Neural cell (in vitro differentiated cells): ENCODE data around the gene ZNF841. TPM values are rescaled to one million over a fixed set of nuclear protein-coding genes. Genes with fewer than 3 reads are reported as not detected.

Experiments used
- H2AFZ ChIP-seq: fragments of 200-600, 300-800 bp; sonication (generic), shearing (Covaris generic); 2 replicates; pipeline ENCODE4 v1.6.0; 2014; ENCODE audit warnings: low read depth, mild to moderate bottlenecking, antibody characterized with exemption, low read length, moderate library complexity
- H3F3A ChIP-seq: fragments of 200-600 bp; shearing (Covaris generic); 2 replicates; pipeline ENCODE4 v1.6.1; 2016; ENCODE audit warnings: mild to moderate bottlenecking, moderate library complexity, mixed read lengths, antibody characterized with exemption, low read length; ENCODE audit not compliant: insufficient read depth, poor library complexity, severe bottlenecking
- H3K27ac ChIP-seq: fragments of 200-600, 300-800 bp; sonication (generic), shearing (Covaris generic); 2 replicates; pipeline ENCODE4 v1.5.1; 2014; ENCODE audit warnings: mild to moderate bottlenecking, low read length, moderate library complexity
- H3K27me3 ChIP-seq: fragments of 300-800, 200-600 bp; sonication (generic), shearing (Covaris generic); 2 replicates; pipeline ENCODE4 v1.6.0; 2014; ENCODE audit warnings: mild to moderate bottlenecking, low read depth, low read length, moderate library complexity; ENCODE audit not compliant: insufficient read depth
- H3K36me3 ChIP-seq: fragments of 300-800, 200-600 bp; sonication (generic), shearing (Covaris generic); 2 replicates; pipeline ENCODE4 v1.5.1; 2014; ENCODE audit warnings: mild to moderate bottlenecking, antibody characterized with exemption, low read length, moderate library complexity; ENCODE audit not compliant: insufficient read depth
- H3K4me2 ChIP-seq: fragments of 300-800, 200-600 bp; sonication (generic), shearing (Covaris generic); 2 replicates; pipeline ENCODE4 v1.6.0; 2014; ENCODE audit warnings: mild to moderate bottlenecking, low read length
- H3K4me3 ChIP-seq: fragments of 300-800, 200-600 bp; sonication (generic), shearing (Covaris generic); 2 replicates; pipeline ENCODE4 v1.5.1; 2014; ENCODE audit warnings: mild to moderate bottlenecking, low read length, moderate library complexity
- H3K79me2 ChIP-seq: fragments of 200-600 bp; shearing (Covaris generic); replicated peaks from 2 replicates; pipeline ENCODE4 v1.6.0; 2014; ENCODE audit warnings: mild to moderate bottlenecking, low read length, moderate library complexity; ENCODE audit not compliant: insufficient read depth
- H3K9ac ChIP-seq: fragments of 300-800, 200-600 bp; sonication (generic), shearing (Covaris generic); 2 replicates; pipeline ENCODE4 v1.6.1; 2016; ENCODE audit warnings: mild to moderate bottlenecking, low read length, mixed read lengths
- H3K9me2 ChIP-seq: fragments of 200-600 bp; shearing (Covaris generic); 2 replicates; pipeline ENCODE4 v1.6.1; 2016; ENCODE audit warnings: mild to moderate bottlenecking, low read length, mixed read lengths; ENCODE audit not compliant: insufficient read depth
- H3K9me3 ChIP-seq: fragments of 200-600, 300-800 bp; sonication (generic), shearing (Covaris generic); 2 replicates; pipeline ENCODE4 v1.6.1; 2016; ENCODE audit warnings: mild to moderate bottlenecking, mixed run types, low read length, moderate library complexity, mixed read lengths
- H4K20me1 ChIP-seq: fragments of 200-600 bp; shearing (Covaris generic); 2 replicates; pipeline ENCODE4 v1.6.1; 2016; ENCODE audit warnings: mild to moderate bottlenecking, mixed run types; ENCODE audit not compliant: insufficient read depth
- CTCF ChIP-seq: fragments of 450-650 bp; IDR thresholded peaks from 2 replicates; pipeline ENCODE4 v1.5.1; 2014; ENCODE audit warnings: antibody characterized with exemption, mild to moderate bottlenecking, moderate library complexity; ENCODE audit not compliant: poor library complexity, severe bottlenecking
- EP300 ChIP-seq: fragments of 450-650 bp; conservative IDR thresholded peaks from 2 replicates; pipeline ENCODE4 v1.6.1; 2014; ENCODE audit warnings: antibody characterized with exemption, mild to moderate bottlenecking, moderate library complexity; ENCODE audit not compliant: poor library complexity, severe bottlenecking
- EZH2 ChIP-seq: fragments of 200-600, 300-800 bp; shearing (Covaris generic), sonication (generic); IDR thresholded peaks from 2 replicates; pipeline ENCODE4 v1.6.1; 2014; ENCODE audit warnings: antibody characterized with exemption, low read length, borderline replicate concordance, mild to moderate bottlenecking; ENCODE audit not compliant: insufficient read depth, poor library complexity, severe bottlenecking
- MXI1 ChIP-seq: fragments of 450-650 bp; conservative IDR thresholded peaks from 2 replicates; pipeline ENCODE4 v1.6.1; 2014; ENCODE audit warnings: antibody characterized with exemption, mild to moderate bottlenecking; ENCODE audit not compliant: poor library complexity, severe bottlenecking
- POLR2AphosphoS5 ChIP-seq: IDR thresholded peaks from 2 replicates; pipeline ENCODE4 v1.6.1; 2012
- RAD21 ChIP-seq: fragments of 450-650 bp; conservative IDR thresholded peaks from 2 replicates; pipeline ENCODE4 v1.6.1; 2014; ENCODE audit warnings: antibody characterized with exemption, mild to moderate bottlenecking, moderate library complexity
- REST ChIP-seq: IDR thresholded peaks from 2 replicates; pipeline ENCODE4 v1.6.1; 2012; ENCODE audit warnings: borderline replicate concordance
- SMC3 ChIP-seq: fragments of 450-650 bp; conservative IDR thresholded peaks from 2 replicates; pipeline ENCODE4 v1.6.1; 2014; ENCODE audit warnings: antibody characterized with exemption, mild to moderate bottlenecking, moderate library complexity; ENCODE audit not compliant: poor library complexity
- TAF1 ChIP-seq: IDR thresholded peaks from 2 replicates; pipeline ENCODE4 v1.6.1; 2012; ENCODE audit warnings: low read depth
- polyA plus RNA-seq: library from polyadenylated mRNA; depleted of rRNA; stranded (reverse); fragments of >200 nt; gene quantifications from 2 replicates; pipeline ENCODE4 v1.2.3, GENCODE V29; 2014

ZNF841 gene
- polyA plus RNA-seq, 1 donor from 2014 or later: 27.5 TPM

GRCh38 chr19:52120286-52120685, 24.7 kb upstream of the ZNF841 start:
- H3K79me2 ChIP-seq: peaks cover 4% of the 10 kb centered on the region
- no peak overlapping the region for H2AFZ ChIP-seq
- no peaks in the 10 kb centered on the region for H3F3A ChIP-seq
- H3K27ac ChIP-seq: no peak overlapping the region
- no peaks in the 10 kb centered on the region for H3K27me3 ChIP-seq
- H4K20me1 ChIP-seq: no peaks in the 10 kb centered on the region
- H3K36me3 ChIP-seq: peaks cover 78% of the 10 kb centered on the region
- H3K4me2 ChIP-seq: no peak overlapping the region
- no peak overlapping the region for H3K9ac ChIP-seq
- H3K9me2 ChIP-seq: no peaks in the 10 kb centered on the region
- H3K9me3 ChIP-seq: peaks cover 45% of the 10 kb centered on the region
- H3K4me3 ChIP-seq: no peak overlapping the region
- no peak for TF ChIP-seq TAF1
- TF ChIP-seq CTCF: no peak
- no peak for TF ChIP-seq MXI1
- TF ChIP-seq REST: no peak
- TF ChIP-seq SMC3: no peak
- TF ChIP-seq EZH2: no peak
- TF ChIP-seq EP300: no peak
- TF ChIP-seq POLR2AphosphoS5: no peak

DNA sequence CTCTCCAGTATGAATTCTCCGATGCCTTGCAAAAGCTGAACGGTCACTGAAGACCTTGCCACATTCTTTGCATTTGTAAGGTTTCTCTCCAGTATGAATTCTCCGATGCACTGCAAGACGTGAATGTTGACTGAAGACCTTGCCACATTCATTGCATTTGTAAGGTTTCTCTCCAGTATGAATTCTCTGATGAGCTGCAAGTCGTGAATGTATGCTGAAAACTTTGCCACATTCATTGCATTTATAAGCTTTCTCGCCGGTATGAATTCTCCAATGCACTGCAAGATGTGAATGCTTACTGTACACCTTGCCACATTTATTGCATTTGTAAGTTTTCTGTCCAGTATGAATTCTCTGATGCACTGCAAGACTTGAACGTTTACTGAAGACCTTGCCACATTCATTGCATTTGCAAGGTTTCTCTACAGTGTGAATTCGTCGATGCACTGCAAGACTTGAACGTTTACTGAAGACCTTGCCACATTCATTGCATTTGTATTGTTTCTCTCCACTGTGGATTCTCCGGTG, 20.0 kb upstream of the ZNF841 start:
- H2AFZ ChIP-seq: no peak overlapping the region
- no peaks in the 10 kb centered on the region for H3F3A ChIP-seq
- H3K4me3 ChIP-seq: no peak overlapping the region
- no peaks in the 10 kb centered on the region for H3K9me2 ChIP-seq
- peaks cover 67% of the 10 kb centered on the region for H3K36me3 ChIP-seq
- H3K27me3 ChIP-seq: no peaks in the 10 kb centered on the region
- no peak overlapping the region for H3K9ac ChIP-seq
- no peaks in the 10 kb centered on the region for H4K20me1 ChIP-seq
- no peak for TF ChIP-seq RAD21
- no peak for TF ChIP-seq EP300
- TF ChIP-seq TAF1: no peak
- TF ChIP-seq POLR2AphosphoS5: no peak
- no peak for TF ChIP-seq CTCF
- no peak for TF ChIP-seq REST
- no peak for TF ChIP-seq MXI1
- TF ChIP-seq EZH2: no peak
- no peak for TF ChIP-seq SMC3
- no peaks in the 10 kb centered on the region for H3K79me2 ChIP-seq
- no peak overlapping the region for H3K4me2 ChIP-seq
- no peak overlapping the region for H3K27ac ChIP-seq
- peaks cover 71% of the 10 kb centered on the region for H3K9me3 ChIP-seq
